ENCODE measurements around the gene HDAC4.
"Not testable (repeated sequence)": the region's sequence is repeated elsewhere in the genome, so short reads cannot be mapped to it uniquely, and the experiment has no call there.

DNA sequence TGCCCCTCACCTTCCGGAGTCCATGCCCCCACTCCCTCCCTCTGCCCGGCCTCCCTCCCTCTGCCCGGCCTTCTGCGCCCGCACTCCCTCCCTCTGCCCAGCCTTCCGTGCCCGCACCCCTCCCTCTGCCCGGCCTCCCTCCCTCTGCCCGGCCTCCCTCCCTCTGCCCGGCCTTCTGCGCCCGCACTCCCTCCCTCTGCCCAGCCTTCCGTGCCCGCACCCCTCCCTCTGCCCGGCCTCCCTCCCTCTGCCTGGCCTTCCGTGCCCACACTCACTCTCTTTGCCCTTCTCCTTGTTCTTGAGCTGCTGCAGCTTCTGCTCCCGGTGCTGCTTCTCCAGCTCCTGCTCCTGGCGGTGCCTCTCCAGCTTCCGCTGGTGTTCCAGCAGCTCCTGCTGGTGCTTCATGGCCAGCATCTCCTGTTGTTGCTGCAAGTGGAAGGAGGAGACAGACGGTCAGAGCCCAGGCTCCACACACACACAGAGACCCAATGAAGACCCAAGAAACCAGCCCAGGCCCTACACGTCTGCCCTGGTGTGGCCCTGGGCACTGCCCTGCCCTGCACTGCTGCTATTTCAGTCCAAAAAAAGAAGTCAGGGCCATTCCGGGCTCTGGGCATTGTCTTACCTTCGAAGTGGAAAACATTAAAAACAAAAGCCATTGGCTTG lies 224.5 kb downstream of the HDAC4 start:
- TF ChIP-seq PKNOX1 (IDR thresholded peaks at IDR 0.05); FOXK2 (IDR thresholded peaks at IDR 0.05); SUZ12 (IDR thresholded peaks at IDR 0.05); FOXA1 (IDR thresholded peaks at IDR 0.05); L3MBTL2 (conservative IDR thresholded peaks at IDR 0.05); LEF1 (IDR thresholded peaks at IDR 0.05; ENCODE audit: borderline replicate concordance); TARDBP (IDR thresholded peaks at IDR 0.05); FOXM1 (IDR thresholded peaks at IDR 0.05; ENCODE audit: borderline replicate concordance); BHLHE40 (IDR thresholded peaks at IDR 0.05; ENCODE audit: borderline replicate concordance); HDGF (IDR thresholded peaks at IDR 0.05; ENCODE audit: borderline replicate concordance); SP1 (IDR thresholded peaks at IDR 0.05): not testable (repeated sequence)

Measured in HEK293T (cell line).